HG02610 (cell line): ENCODE results near the gene SLC45A1.
"Not testable (repeated sequence)": the region's sequence is repeated elsewhere in the genome, so short reads cannot be mapped to it uniquely, and the experiment has no call there.

Source experiments
- ATAC-seq: cut with Tn5 transposase; IDR thresholded peaks from one replicate; pipeline ENCODE4 v1.9.1; 2021; ENCODE audit warnings: mild to moderate bottlenecking, moderate library complexity; ENCODE audit not compliant: unreplicated experiment

Gene SLC45A1

GRCh38 chr1:8317647-8318381, at the start of gene SLC45A1:
SLC45A1 (plus strand) TSS chr1:8318114; CDS start chr1:8324330, 6,216 bp downstream.
- no peak for ATAC-seq

DNA sequence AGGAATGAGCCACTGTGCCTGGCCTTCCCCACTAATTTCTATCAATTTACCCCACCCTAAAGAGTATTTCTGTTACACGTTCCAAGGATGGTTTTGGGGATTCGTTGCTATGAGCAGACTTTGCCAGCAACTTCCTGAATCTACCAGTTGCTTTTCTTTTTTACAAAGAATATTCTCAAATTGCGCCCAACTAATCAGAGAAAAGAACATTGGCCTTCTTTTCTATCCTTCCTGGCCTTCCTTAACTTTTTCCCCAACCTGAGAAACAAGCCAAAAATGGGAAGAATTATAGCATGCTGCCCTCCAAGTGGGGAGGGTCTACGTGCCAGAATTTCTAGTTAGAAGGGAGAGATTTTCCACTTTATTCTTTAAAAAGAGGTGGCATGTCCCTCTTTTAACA, 44.9 kb upstream of the SLC45A1 start:
- ATAC-seq, result no peak

- ATAC-seq, result no peak
Measured at GRCh38 chr1:8274352-8274751, 43.6 kb upstream of the SLC45A1 start.

DNA sequence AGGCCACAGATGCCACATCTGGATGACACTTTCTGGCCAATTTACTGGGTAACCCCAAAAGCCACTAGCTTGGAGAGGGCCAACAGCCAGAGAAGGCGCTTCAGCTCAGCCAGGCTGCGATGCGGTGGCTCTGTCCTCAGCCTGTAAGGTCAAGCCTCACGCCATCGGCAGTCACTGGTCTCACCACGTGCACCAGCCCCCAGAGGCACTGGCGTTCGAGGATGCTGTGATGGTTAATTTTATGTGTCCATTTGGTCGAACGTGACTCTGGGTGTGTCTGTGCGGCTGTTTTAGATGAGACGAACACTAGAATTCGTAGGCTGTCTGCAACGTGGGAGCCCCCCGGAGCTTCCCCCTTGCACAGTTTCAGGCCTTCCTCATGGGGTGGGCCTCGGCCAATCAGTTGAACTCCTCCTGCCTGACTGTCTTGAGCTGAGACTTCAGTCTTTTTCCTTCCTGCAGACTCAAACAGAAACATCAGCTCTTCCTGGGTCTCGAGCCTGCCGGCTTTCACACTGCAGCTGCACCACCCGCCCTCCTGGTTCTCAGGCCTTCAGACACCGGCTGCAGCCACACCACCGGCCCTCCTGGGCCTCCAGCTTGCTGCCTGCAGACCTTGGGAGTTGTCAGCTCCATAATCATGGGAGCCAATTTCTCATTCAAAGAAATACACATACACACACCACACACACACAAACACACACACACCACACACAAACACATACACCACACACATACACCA, 41.6 kb upstream of the SLC45A1 start:
- no peak for ATAC-seq

- ATAC-seq, result no peak
Measured at GRCh38 chr1:8276932-8277331, 41.0 kb upstream of the SLC45A1 start.

- ATAC-seq, result not testable (repeated sequence)
Measured at GRCh38 chr1:8278677-8279076, 39.2 kb upstream of the SLC45A1 start.

GRCh38 chr1:8281843-8282509, 35.9 kb upstream of the SLC45A1 start:
- no peak for ATAC-seq

DNA sequence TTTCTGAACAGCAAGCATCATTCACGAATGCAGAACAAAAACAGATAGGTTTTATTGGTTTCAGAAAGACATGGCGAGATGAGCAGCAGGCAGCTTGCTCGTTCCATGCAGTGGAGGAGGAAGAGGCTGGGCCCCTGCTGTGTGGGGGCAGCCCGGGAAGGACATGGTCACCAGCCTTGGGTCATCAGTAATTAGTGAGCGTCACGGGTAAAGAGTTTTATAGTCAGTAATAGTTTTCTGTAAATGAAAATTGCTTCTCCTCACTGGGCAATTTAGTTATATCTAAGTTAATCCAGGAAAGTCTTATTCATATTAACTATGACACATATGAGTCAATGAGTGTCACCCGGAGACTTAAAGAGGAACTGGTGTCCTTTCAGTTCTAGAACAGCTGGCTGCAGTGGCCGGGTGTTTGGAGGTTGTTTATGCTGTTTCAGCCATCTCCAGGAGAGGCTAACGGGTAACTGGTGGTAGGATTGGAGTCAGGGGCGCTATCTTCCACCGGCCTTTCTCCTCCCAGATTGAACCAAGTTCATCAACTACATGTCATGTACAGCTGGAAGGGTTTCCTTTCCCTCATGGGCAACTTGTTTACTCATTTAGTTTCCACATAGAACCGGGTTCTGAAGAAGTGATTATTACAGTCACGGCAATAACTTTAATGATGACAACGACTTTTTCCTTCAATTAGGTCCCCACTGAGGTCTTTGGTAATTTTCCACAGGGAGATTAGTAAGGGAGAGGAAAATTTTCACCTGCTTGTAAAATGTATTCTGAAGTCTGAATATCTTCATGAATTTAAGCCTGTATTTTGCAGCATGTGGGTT, 34.6 kb upstream of the SLC45A1 start:
- peak; percentile 94 for ATAC-seq

GRCh38 chr1:8284127-8284526, 33.8 kb upstream of the SLC45A1 start:
- ATAC-seq, result no peak

DNA sequence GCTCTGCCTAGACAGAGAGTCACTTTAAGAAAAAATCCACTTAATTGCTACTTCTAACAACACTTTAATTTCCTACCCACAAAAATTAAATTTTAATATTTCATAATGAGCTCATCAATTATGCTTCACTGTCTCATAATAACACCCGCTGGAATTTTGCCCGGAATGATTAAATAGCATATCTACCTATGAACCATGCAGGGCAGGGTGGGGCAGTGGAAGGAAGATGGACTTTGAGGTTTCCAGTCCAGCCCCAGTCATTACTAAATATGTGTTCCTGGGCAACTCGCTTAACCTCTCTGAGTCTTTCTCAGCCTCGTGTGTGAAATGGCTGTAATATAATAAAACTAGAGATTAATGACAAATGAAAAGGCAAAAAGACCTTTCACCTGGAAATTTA, 32.8 kb upstream of the SLC45A1 start:
- no peak for ATAC-seq

DNA sequence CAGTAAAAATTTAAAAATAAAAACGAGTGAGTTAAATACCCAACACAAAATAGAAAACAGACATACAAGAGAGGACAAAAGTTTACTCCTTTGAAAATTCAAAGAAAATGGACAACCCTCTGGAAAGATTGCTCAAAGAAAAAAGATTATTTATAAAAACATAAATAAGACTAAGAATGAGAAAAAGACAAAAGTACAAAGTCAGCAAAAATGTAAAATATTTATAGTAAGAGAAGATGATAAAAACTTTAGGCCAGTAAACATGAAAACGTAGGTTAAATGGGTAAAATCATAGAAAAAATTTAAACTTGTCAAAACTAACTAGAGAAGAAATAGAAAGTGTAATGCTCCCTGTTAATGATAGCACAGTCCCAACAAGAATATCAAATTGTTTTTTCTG, 31.9 kb upstream of the SLC45A1 start:
- no peak for ATAC-seq

GRCh38 chr1:8293118-8293517, 24.8 kb upstream of the SLC45A1 start:
- ATAC-seq, result no peak

DNA sequence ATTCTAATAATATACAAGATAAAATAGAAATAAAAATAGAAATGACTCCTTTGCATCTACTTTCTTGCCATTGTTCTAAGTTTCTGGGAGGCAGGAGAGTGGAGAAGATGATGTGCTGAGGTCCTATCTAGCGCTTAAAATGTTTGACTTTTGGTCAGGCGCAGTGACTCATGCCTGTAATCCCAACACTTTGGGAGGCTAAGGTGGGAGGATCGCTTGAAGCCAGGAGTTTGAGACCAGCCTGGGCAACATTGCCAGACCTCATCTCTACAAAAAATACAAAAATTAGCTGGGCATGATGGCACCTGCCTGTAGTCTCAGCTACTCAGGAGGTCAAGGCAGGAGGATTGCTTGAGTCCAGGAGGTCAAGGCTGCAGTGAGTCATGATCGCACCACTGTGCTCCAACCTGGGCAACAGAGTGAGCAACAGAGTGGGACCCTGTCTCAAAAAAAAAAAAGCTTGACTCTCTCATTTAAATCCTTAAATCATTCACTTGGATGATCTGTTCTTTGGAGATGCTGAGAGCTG, 24.2 kb upstream of the SLC45A1 start:
- ATAC-seq, result no peak

DNA sequence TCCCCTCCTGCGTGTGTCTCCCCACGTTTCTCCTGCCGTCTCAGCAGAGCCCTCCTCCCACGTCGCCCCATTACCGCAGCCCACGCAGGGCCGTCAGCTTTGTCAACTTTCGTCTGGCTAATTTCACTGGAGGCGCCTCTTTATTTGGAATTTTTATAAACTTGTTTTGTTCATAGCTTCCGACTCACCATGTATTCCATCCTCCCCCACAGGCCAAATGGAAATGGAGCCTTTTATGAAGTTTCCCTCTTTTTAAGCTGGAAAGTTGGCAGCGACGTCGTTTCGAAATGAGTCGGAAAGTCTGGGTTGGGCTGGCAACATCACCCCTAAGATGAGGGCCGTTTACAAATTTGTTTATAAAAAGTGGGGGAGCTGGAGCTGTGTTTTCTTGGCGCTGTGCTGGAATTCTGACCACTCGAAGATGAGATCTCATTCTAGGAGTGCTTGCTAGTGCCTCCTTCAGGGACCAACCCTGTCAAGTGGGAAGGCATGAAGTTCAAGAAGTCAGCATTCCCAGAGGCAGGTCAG, 23.7 kb upstream of the SLC45A1 start:
- ATAC-seq, result no peak

GRCh38 chr1:8297245-8297644, 20.7 kb upstream of the SLC45A1 start:
- no peak for ATAC-seq

DNA sequence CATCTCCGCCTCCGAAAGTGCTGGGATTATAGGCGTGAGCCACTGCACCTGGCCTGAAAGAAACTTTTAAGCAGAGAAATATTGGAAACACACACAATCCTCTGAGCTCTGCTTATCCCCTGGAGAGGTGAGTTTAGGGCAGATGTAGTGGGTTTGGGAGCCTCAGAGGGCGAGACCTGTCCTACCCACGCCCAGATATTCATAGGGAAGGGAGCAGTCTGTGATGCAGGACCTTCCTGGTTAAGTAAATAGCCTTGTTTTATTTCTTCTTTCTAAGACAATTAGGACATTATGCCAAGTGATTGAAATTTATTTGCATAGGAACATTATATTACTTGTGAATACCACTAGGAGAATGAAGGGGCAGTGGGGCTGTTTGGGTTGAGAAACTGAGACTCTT, 18.0 kb upstream of the SLC45A1 start:
- ATAC-seq, result no peak

DNA sequence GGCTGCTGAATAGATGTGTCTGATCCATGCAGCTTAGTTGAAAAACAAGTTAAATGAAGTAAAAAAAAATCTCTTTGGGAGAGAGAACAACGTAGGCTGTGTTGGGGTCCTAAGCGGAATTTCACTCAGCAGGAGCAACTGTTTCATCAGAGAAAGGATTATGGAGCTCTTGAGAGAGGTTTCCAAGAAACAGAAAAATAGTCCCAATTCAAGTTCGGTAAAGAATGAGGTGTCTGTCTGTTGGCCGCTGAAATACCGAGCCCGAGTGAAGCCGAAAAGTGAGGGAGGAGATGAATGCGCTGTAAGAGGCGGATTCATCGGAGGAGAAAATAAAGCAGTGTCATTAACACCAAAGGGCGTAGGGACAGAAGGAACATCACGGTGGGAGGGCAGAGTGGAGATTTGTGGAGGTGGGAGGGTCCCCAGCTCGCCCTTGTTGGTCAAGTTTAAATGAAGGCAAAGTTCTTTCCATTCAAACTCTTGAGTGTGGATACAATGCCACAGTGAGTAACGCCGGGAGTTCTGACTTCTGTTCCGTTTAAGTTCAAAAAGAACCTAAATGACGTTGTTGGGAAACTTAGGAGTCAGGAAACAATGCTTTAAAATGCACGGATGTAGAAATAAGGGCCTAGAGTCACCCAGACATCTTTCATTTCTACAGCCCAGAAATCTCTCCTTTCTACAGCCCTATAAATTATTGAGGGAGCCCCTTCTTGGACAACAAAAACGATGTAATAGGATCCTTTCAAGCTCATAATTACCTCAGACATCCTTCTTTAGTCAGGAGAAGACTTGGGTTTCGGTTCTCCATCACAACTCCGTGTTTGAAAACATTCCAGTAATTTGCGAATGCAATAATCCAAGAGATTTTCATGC, 15.6 kb upstream of the SLC45A1 start:
- ATAC-seq, result no peak

GRCh38 chr1:8303141-8303540, 14.8 kb upstream of the SLC45A1 start:
- no peak for ATAC-seq

- no peak for ATAC-seq
Measured at GRCh38 chr1:8303876-8304275, 14.0 kb upstream of the SLC45A1 start.

GRCh38 chr1:8307628-8308027, 10.3 kb upstream of the SLC45A1 start:
- no peak for ATAC-seq
